ENCODE results near the gene STAC3.

The STAC3 gene

GRCh38 chr12:57235728-57236131 lies 15.3 kb downstream of the STAC3 start:
- DNase-seq = no peak

GRCh38 chr12:57235017-57235727 lies 15.8 kb downstream of the STAC3 start:
- DNase-seq = no peak

GRCh38 chr12:57234571-57235016 lies 16.4 kb downstream of the STAC3 start:
- DNase-seq = no peak

- DNase-seq = no peak
Observed at GRCh38 chr12:57234233-57234570, 16.8 kb downstream of the STAC3 start.

GRCh38 chr12:57233357-57234232 lies 17.4 kb downstream of the STAC3 start:
- no peak for DNase-seq

GRCh38 chr12:57232156-57232756 lies 18.7 kb downstream of the STAC3 start:
- DNase-seq = no peak

- no peak for DNase-seq
Observed at GRCh38 chr12:57231276-57232021, 19.5 kb downstream of the STAC3 start.

GRCh38 chr12:57230381-57231155 lies 20.4 kb downstream of the STAC3 start:
- no peak for DNase-seq

GRCh38 chr12:57229634-57230380 lies 21.2 kb downstream of the STAC3 start, which contains the start of gene SHMT2:
SHMT2 (plus strand) TSS chr12:57229711; CDS start chr12:57229779, 68 bp downstream.
- DNase-seq = peak; percentile 92

GRCh38 chr12:57229046-57229633 lies 21.8 kb downstream of the STAC3 start:
- no peak for DNase-seq

- no peak for DNase-seq
Observed at GRCh38 chr12:57227315-57228115, 23.5 kb downstream of the STAC3 start.

- no peak for DNase-seq
Observed at GRCh38 chr12:57226588-57227314, 24.2 kb downstream of the STAC3 start.

GRCh38 chr12:57225680-57226210 lies 25.2 kb downstream of the STAC3 start:
- DNase-seq = no peak

GRCh38 chr12:57224973-57225679 lies 25.9 kb downstream of the STAC3 start:
- no peak for DNase-seq

GRCh38 chr12:57224278-57224972 lies 26.6 kb downstream of the STAC3 start:
- DNase-seq = no peak

GRCh38 chr12:57223191-57224165 lies 27.5 kb downstream of the STAC3 start:
- no peak for DNase-seq
